ACC112 (cell line): ENCODE data around the gene AP2A2.

Experiments
- H2AFZ ChIP-seq: fragments of 200-600 bp; sonication (generic); one replicate; pipeline ENCODE4 v1.6.0; 2017; ENCODE audit warnings: antibody characterized with exemption, low read length; ENCODE audit not compliant: unreplicated experiment
- H3K27ac ChIP-seq: fragments of 200-600 bp; sonication (generic); 2 replicates; pipeline ENCODE4 v1.5.1; 2014; ENCODE audit warnings: low read depth, mild to moderate bottlenecking, antibody characterized with exemption, low read length, moderate library complexity
- H3K27me3 ChIP-seq: fragments of 200-600 bp; sonication (generic); 2 replicates; pipeline ENCODE4 v1.6.1; 2014; ENCODE audit warnings: mild to moderate bottlenecking, antibody characterized with exemption, low read length, moderate library complexity, mixed read lengths; ENCODE audit not compliant: insufficient read depth
- H3K36me3 ChIP-seq: fragments of 200-600 bp; sonication (generic); 2 replicates; pipeline ENCODE4 v1.6.1; 2016; ENCODE audit warnings: mild to moderate bottlenecking, antibody characterized with exemption, low read length, moderate library complexity, mixed read lengths; ENCODE audit not compliant: insufficient read depth
- H3K4me1 ChIP-seq: fragments of 200-600 bp; sonication (generic); one replicate; pipeline ENCODE4 v1.6.1; 2016; ENCODE audit warnings: low read length, mixed read lengths; ENCODE audit not compliant: insufficient read depth, unreplicated experiment, control insufficient read depth
- H3K4me3 ChIP-seq: fragments of 200-600 bp; sonication (generic); 2 replicates; pipeline ENCODE4 v1.5.1; 2014; ENCODE audit warnings: mild to moderate bottlenecking, low read depth, low read length
- H3K79me2 ChIP-seq: fragments of 200-600 bp; sonication (generic); one replicate; pipeline ENCODE4 v1.6.0; 2016; ENCODE audit warnings: low read length; ENCODE audit not compliant: control insufficient read depth, unreplicated experiment, insufficient read depth

Gene AP2A2

GRCh38 chr11:889257-889656, 36.4 kb upstream of the AP2A2 start:
- no peak overlapping the region for H3K4me3 ChIP-seq
- no peaks in the 10 kb centered on the region for H3K79me2 ChIP-seq
- no peaks in the 10 kb centered on the region for H3K4me1 ChIP-seq
- H2AFZ ChIP-seq, result no peak overlapping the region
- no peak overlapping the region for H3K27ac ChIP-seq
- no peaks in the 10 kb centered on the region for H3K36me3 ChIP-seq
- H3K27me3 ChIP-seq, result no peaks in the 10 kb centered on the region

- Histone ChIP-seq H3K79me2 (no peaks in the 10 kb centered on the region), H2AFZ (no peak overlapping the region), H3K36me3 (no peaks in the 10 kb centered on the region), H3K4me3 (no peak overlapping the region), H3K27me3 (no peaks in the 10 kb centered on the region), H3K4me1 (no peaks in the 10 kb centered on the region), H3K27ac (no peak overlapping the region)
These were observed 35.8 kb upstream of the AP2A2 start for GRCh38 chr11:889687-890475.

- Histone ChIP-seq H3K79me2 (no peaks in the 10 kb centered on the region), H3K27me3 (no peaks in the 10 kb centered on the region), H2AFZ (no peak overlapping the region), H3K4me3 (no peak overlapping the region), H3K27ac (no peak overlapping the region), H3K4me1 (no peaks in the 10 kb centered on the region), H3K36me3 (no peaks in the 10 kb centered on the region)
These were observed 34.7 kb upstream of the AP2A2 start for GRCh38 chr11:890794-891540.

GRCh38 chr11:893008-893654, 32.5 kb upstream of the AP2A2 start:
- no peak overlapping the region for H2AFZ ChIP-seq
- no peak overlapping the region for H3K27ac ChIP-seq
- no peaks in the 10 kb centered on the region for H3K79me2 ChIP-seq
- no peaks in the 10 kb centered on the region for H3K4me1 ChIP-seq
- H3K27me3 ChIP-seq, result no peaks in the 10 kb centered on the region
- no peak overlapping the region for H3K4me3 ChIP-seq
- H3K36me3 ChIP-seq, result no peaks in the 10 kb centered on the region

GRCh38 chr11:894575-895201, 31.0 kb upstream of the AP2A2 start:
- Histone ChIP-seq H3K79me2 (no peaks in the 10 kb centered on the region), H3K4me3 (no peak overlapping the region), H3K36me3 (no peaks in the 10 kb centered on the region), H2AFZ (no peak overlapping the region), H3K4me1 (no peaks in the 10 kb centered on the region), H3K27ac (no peak overlapping the region), H3K27me3 (no peaks in the 10 kb centered on the region)

- no peaks in the 10 kb centered on the region for H3K36me3 ChIP-seq
- H3K4me1 ChIP-seq, result no peaks in the 10 kb centered on the region
- H3K79me2 ChIP-seq, result no peaks in the 10 kb centered on the region
These were observed 30.1 kb upstream of the AP2A2 start for GRCh38 chr11:895331-896110.

GRCh38 chr11:897253-898142, 28.2 kb upstream of the AP2A2 start:
- Histone ChIP-seq H3K27me3 (no peaks in the 10 kb centered on the region), H3K4me3 (no peak overlapping the region), H3K4me1 (no peaks in the 10 kb centered on the region), H3K36me3 (no peaks in the 10 kb centered on the region), H2AFZ (no peak overlapping the region), H3K27ac (no peak overlapping the region), H3K79me2 (no peaks in the 10 kb centered on the region)

More at GRCh38 chr11:895331-896110, 30.1 kb upstream of the AP2A2 start:
- H3K27ac ChIP-seq, result no peak overlapping the region
- H3K4me3 ChIP-seq, result no peak overlapping the region
- H2AFZ ChIP-seq, result no peak overlapping the region
- H3K27me3 ChIP-seq, result no peaks in the 10 kb centered on the region

- Histone ChIP-seq H3K27me3 (no peaks in the 10 kb centered on the region), H3K4me1 (no peaks in the 10 kb centered on the region), H3K27ac (no peak overlapping the region), H3K4me3 (no peak overlapping the region), H2AFZ (no peak overlapping the region), H3K36me3 (no peaks in the 10 kb centered on the region), H3K79me2 (no peaks in the 10 kb centered on the region)
These were observed 27.5 kb upstream of the AP2A2 start for GRCh38 chr11:898143-898511.

GRCh38 chr11:898540-899190, 27.0 kb upstream of the AP2A2 start:
- H3K36me3 ChIP-seq, result no peaks in the 10 kb centered on the region

More at GRCh38 chr11:898540-899190, 27.0 kb upstream of the AP2A2 start:
- H3K4me1 ChIP-seq, result no peaks in the 10 kb centered on the region
- H3K4me3 ChIP-seq, result no peak overlapping the region
- no peaks in the 10 kb centered on the region for H3K79me2 ChIP-seq
- no peak overlapping the region for H2AFZ ChIP-seq
- no peaks in the 10 kb centered on the region for H3K27me3 ChIP-seq
- H3K27ac ChIP-seq, result no peak overlapping the region
